GM12878 (cell line): ENCODE measurements around the gene HCLS1. TPM values are rescaled to one million over a fixed set of nuclear protein-coding genes. Genes with fewer than 3 reads are reported as not detected.

Experiments
- ATAC-seq: fragments of 200-7000 bp; cut with Tn5 transposase; 3 replicates; pipeline ENCODE4 v1.9.1; 2020; ENCODE audit warnings: mild to moderate bottlenecking, moderate library complexity
- BruUV-seq: library from RNA; stranded (reverse); fragments of 400-500 nt; replicated peaks from 2 replicates; lab custom pipeline; 2021; lab: Mats Ljungman, UMichigan
- CTCF ChIA-PET: fragments of 300-600 bp; sonication (Branson Sonifier 250); formaldehyde crosslinking; extraction: SDS; loops from one replicate; lab custom pipeline; 2021; ENCODE audit warnings: inconsistent platforms; lab: Yijun Ruan, JAX
- POLR2A ChIA-PET: fragments of 350-600 bp; formaldehyde crosslinking; extraction: SDS; loops from one replicate; lab custom pipeline; 2021; ENCODE audit warnings: inconsistent platforms; lab: Charles Lee
- RAD21 ChIA-PET: fragments of 300-600 bp; sonication (Branson Sonifier 250); formaldehyde crosslinking; loops from one replicate; lab custom pipeline; 2023; ENCODE audit warnings: antibody characterized with exemption; ENCODE audit not compliant: unreplicated experiment; lab: Charles Lee
- SMC1A ChIA-PET: fragments of 300-600 bp; sonication (Branson Sonifier 250); formaldehyde crosslinking; loops from one replicate; lab custom pipeline; 2023; ENCODE audit not compliant: unreplicated experiment, uncharacterized antibody; lab: Charles Lee
- DNase-seq: peaks from one replicate; pipeline ENCODE4 v3.0.0-alpha.2; 2011; ENCODE audit warnings: low read depth, low spot score
- FAIRE-seq: peaks from 3 replicates; lab custom pipeline; 2011; peaks lifted over from hg19 to GRCh38; lab: Jason Lieb, UNC
- H2AFZ ChIP-seq: 2 replicates; pipeline ENCODE4 v1.6.0; 2011; ENCODE audit warnings: low read depth, low read length, control low read depth; ENCODE audit not compliant: control insufficient read depth
- H3K27ac ChIP-seq: 2 replicates; pipeline ENCODE4 v1.5.1; 2011; ENCODE audit warnings: control low read depth; ENCODE audit not compliant: control insufficient read depth, insufficient read depth
- H3K27me3 ChIP-seq, 2 experiments: replicated peaks in 1 of 2; 2 replicates each; pipeline versions ENCODE4 v1.6.0 to v1.6.1; 2011; ENCODE audit warnings: low read length in 1 of 2; ENCODE audit not compliant: control insufficient read depth in 2 of 2, insufficient read depth in 2 of 2
- H3K36me3 ChIP-seq, 2 experiments: 2 replicates each; pipeline ENCODE4 v1.5.1; 2011; ENCODE audit warnings: low read length in 1 of 2; ENCODE audit not compliant: control insufficient read depth in 2 of 2, insufficient read depth in 2 of 2
- H3K4me1 ChIP-seq: 2 replicates; pipeline ENCODE4 v1.6.1; 2011; ENCODE audit warnings: mild to moderate bottlenecking, low read length, moderate library complexity, mixed read lengths; ENCODE audit not compliant: control insufficient read depth, insufficient read depth
- H3K4me2 ChIP-seq: 2 replicates; pipeline ENCODE4 v1.6.0; 2011; ENCODE audit warnings: control low read depth; ENCODE audit not compliant: control insufficient read depth, insufficient read depth
- H3K4me3 ChIP-seq: fragments of 200-600 bp; sonication (generic); 2 replicates; pipeline ENCODE4 v1.5.1; 2016
- H3K79me2 ChIP-seq: 2 replicates; pipeline ENCODE4 v1.6.0; 2011; ENCODE audit warnings: low read length; ENCODE audit not compliant: control insufficient read depth, insufficient read depth
- H3K9ac ChIP-seq: 2 replicates; pipeline ENCODE4 v1.8.0; 2011; ENCODE audit warnings: low read length, control low read depth, mixed read lengths; ENCODE audit not compliant: control insufficient read depth, insufficient read depth
- H3K9me3 ChIP-seq: replicated peaks from 3 replicates; pipeline ENCODE4 v1.5.1; 2011; ENCODE audit warnings: mild to moderate bottlenecking, low read length; ENCODE audit not compliant: control insufficient read depth, insufficient read depth
- H4K20me1 ChIP-seq: 2 replicates; pipeline ENCODE4 v1.6.0; 2011; ENCODE audit not compliant: control insufficient read depth, insufficient read depth
- KDM1A ChIP-seq: fragments of 200-600 bp; sonication (generic); IDR thresholded peaks from 2 replicates; pipeline ENCODE4 v1.6.1; 2016; ENCODE audit warnings: borderline replicate concordance
- NFYB ChIP-seq: IDR thresholded peaks from 2 replicates; pipeline ENCODE4 v1.6.1; 2011; ENCODE audit warnings: low read depth, mild to moderate bottlenecking, low read length, improper control_type of control experiment, moderate library complexity; ENCODE audit not compliant: insufficient read depth
- NRF1 ChIP-seq: conservative IDR thresholded peaks from 2 replicates; pipeline ENCODE4 v1.6.1; 2011; ENCODE audit warnings: mild to moderate bottlenecking, low read depth, low read length, improper control_type of control experiment
- PRDM15 ChIP-seq: fragments of 450-650 bp; formaldehyde crosslinking; IDR thresholded peaks from 2 replicates; pipeline ENCODE4 v1.4.0; 2020; ENCODE audit warnings: mild to moderate bottlenecking, moderate library complexity
- RB1 ChIP-seq: fragments of 450-650 bp; formaldehyde crosslinking; IDR thresholded peaks from 2 replicates; pipeline ENCODE4 v1.6.1; 2017; ENCODE audit warnings: mild to moderate bottlenecking, borderline replicate concordance
- SUPT20H ChIP-seq: IDR thresholded peaks from 2 replicates; pipeline ENCODE4 v1.6.1; 2011; ENCODE audit warnings: low read depth, mild to moderate bottlenecking, low read length, moderate library complexity, borderline replicate concordance; ENCODE audit not compliant: control insufficient read depth
- TAF1 ChIP-seq: IDR thresholded peaks from 2 replicates; pipeline ENCODE4 v1.6.1; 2011; ENCODE audit warnings: mild to moderate bottlenecking, low read depth, low read length, borderline replicate concordance
- ZNF592 ChIP-seq: fragments of 450-650 bp; IDR thresholded peaks from 2 replicates; pipeline ENCODE4 v1.6.1; 2017; ENCODE audit warnings: mild to moderate bottlenecking, moderate library complexity
- ZSCAN29 ChIP-seq: fragments of 450-650 bp; IDR thresholded peaks from 2 replicates; pipeline ENCODE4 v1.6.1; 2017; ENCODE audit warnings: mild to moderate bottlenecking, moderate library complexity
- WGBS: methylation state at CpG from one replicate; pipeline ENCODE4 v1.1.6; 2016; ENCODE audit warnings: low lambda C conversion rate; ENCODE audit not compliant: insufficient replicate concordance, insufficient coverage; ENCODE audit errors: missing lambda C conversion rate; 5-methylcytosine and 5-hydroxymethylcytosine counted together
- in situ Hi-C: fragments of 300-500 bp; cut with MboI; formaldehyde crosslinking; loops from 9 replicates; pipeline ENCODE4 v1.14.3; 2018; ENCODE audit warnings: mixed read lengths
- intact Hi-C: fragments of 100-400 bp; cut with micrococcal nuclease; formaldehyde crosslinking; loops from one replicate; pipeline ENCODE4 v1.14.2; 2022; ENCODE audit not compliant: unreplicated experiment
- polyA plus RNA-seq, 11 experiments: library from polyadenylated mRNA; depleted of rRNA in 4 of 11; unstranded in 6 of 11; stranded (reverse) in 5 of 11; fragments of >200 nt; fragmentation: Nextera tagmentation in 4 of 11; fragmentation: Illumina TruSeq in 1 of 11; extraction: Ambion mirVana in 4 of 11; extraction: Trizol in 1 of 11; gene quantifications; 1 replicate in 1 of 11; 2 replicates in 10 of 11; pipeline versions ENCODE4 v1.2.1 to v1.2.3, GENCODE V29; 2011 to 2016; ENCODE audit warnings: inconsistent platforms in 2 of 11, missing spikeins in 2 of 11, low read depth in 1 of 11
- total RNA-seq, 4 experiments: library from RNA; depleted of rRNA in 3 of 4; stranded (reverse); fragments of >200 nt in 3 of 4; fragmentation: Illumina TruSeq in 1 of 4; extraction: Trizol in 1 of 4; gene quantifications; 2 replicates each; pipeline versions ENCODE4 v1.2.1 to v1.2.3, GENCODE V29; 2013 to 2021

Gene HCLS1
- total and polyA plus RNA-seq, 10 of the 15 experiments (the other 5 are each of a cell fraction or from before 2014, with no cell fraction given): 51.6 to 344 (median 231) TPM

- Histone ChIP-seq H3K79me2 (no peaks in the 10 kb centered on the region), H3K36me3 (peaks cover 3 to 25% of the 10 kb centered on the region in 2 experiments), H3K4me3 (no peak overlapping the region), H3K4me2 (no peak overlapping the region), H4K20me1 (no peaks in the 10 kb centered on the region), H3K9ac (no peak overlapping the region), H3K9me3 (no peaks in the 10 kb centered on the region), H2AFZ (no peak overlapping the region), H3K4me1 (no peaks in the 10 kb centered on the region), H3K27me3 (no peaks in the 10 kb centered on the region), H3K27ac (no peak overlapping the region)
- ChIA-PET POLR2A (no interaction called here), CTCF (interaction anchor here (0.6 kb wide), 1 partner anchor 786 kb away, joined by 4 read pairs; no protein-coding TSS in a partner anchor), SMC1A (interaction anchor here (1.2 to 1.6 kb wide), 4 partner anchors 10 to 153 kb away, joined by 3 to 4 read pairs (median 4); no protein-coding TSS in a partner anchor), RAD21 (no interaction called here)
- no TSS peak for BruUV-seq
- ATAC-seq (no peak), FAIRE-seq (no peak), DNase-seq (no peak)
- in situ Hi-C loops: no loop called here
- 92% methylated on average over 2 of the region's 2 CpGs for WGBS
- intact Hi-C loops: no loop called here
- TF ChIP-seq NRF1: no peak
- TF ChIP-seq SUPT20H: no peak
- TF ChIP-seq TAF1: no peak
- TF ChIP-seq KDM1A: no peak
- TF ChIP-seq ZNF592: no peak
- TF ChIP-seq NFYB: no peak
- TF ChIP-seq ZSCAN29: no peak
- no peak for TF ChIP-seq PRDM15 (CRISPR knock-in tag)
- no peak for TF ChIP-seq RB1
These were observed 16.4 kb upstream of the HCLS1 start for GRCh38 chr3:121677141-121677540.
